MG63 (cell line): ENCODE measurements around the gene VMP1. TPM values are rescaled to one million over a fixed set of nuclear protein-coding genes. Genes with fewer than 3 reads are reported as not detected.
"Not testable (repeated sequence)": the region's sequence is repeated elsewhere in the genome, so short reads cannot be mapped to it uniquely, and the experiment has no call there.

Experiments used
- DNase-seq: peaks from one replicate; pipeline ENCODE4 v3.0.0-alpha.2; 2020
- H3K27me3 ChIP-seq: fragments of 250-450 bp; sonication (Bioruptor Pico); 2 replicates; pipeline ENCODE4 v1.5.1; 2020; ENCODE audit warnings: mild to moderate bottlenecking, moderate library complexity
- H3K36me3 ChIP-seq: fragments of 250-450 bp; sonication (Bioruptor Pico); 2 replicates; pipeline ENCODE4 v1.5.1; 2020; ENCODE audit warnings: mild to moderate bottlenecking, moderate library complexity
- H3K4me3 ChIP-seq: fragments of 250-450 bp; sonication (Bioruptor Pico); 2 replicates; pipeline ENCODE4 v1.5.1; 2020; ENCODE audit warnings: mild to moderate bottlenecking, moderate library complexity
- H3K9me3 ChIP-seq: fragments of 250-450 bp; sonication (Bioruptor Pico); 2 replicates; pipeline ENCODE4 v1.5.1; 2020; ENCODE audit warnings: mild to moderate bottlenecking, moderate library complexity
- total RNA-seq: library from RNA; depleted of rRNA; stranded (reverse); fragments of >200 nt; shearing (Covaris generic); gene quantifications from 2 replicates; pipeline ENCODE4 v1.2.3, GENCODE V29; 2014; ENCODE audit warnings: low replicate concordance

Gene VMP1
- total RNA-seq, 1 experiment from 2014 or later = 161 TPM

DNA sequence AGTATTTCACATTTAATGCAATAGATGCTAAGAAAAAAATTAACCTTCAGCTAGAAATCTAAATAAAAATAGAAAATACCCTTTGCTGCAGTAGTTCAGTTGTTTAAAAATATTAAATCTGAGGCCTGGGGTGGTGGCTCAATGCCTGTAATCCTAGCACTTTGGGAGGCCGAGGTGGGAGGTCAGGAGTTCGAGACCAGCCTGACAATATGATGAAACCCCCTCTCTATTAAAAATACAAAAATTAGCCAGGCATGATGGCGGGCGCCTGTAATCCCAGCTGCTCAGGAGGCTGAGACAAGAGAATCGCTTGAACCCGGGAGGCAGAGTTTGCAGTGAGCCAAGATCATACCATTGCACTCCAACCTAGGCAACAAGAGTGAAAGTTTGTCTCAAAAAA is 98.9 kb downstream of the VMP1 start:
- H3K36me3 ChIP-seq, H3K9me3 ChIP-seq, H3K27me3 ChIP-seq, H3K4me3 ChIP-seq, DNase-seq: not testable (repeated sequence)

DNA sequence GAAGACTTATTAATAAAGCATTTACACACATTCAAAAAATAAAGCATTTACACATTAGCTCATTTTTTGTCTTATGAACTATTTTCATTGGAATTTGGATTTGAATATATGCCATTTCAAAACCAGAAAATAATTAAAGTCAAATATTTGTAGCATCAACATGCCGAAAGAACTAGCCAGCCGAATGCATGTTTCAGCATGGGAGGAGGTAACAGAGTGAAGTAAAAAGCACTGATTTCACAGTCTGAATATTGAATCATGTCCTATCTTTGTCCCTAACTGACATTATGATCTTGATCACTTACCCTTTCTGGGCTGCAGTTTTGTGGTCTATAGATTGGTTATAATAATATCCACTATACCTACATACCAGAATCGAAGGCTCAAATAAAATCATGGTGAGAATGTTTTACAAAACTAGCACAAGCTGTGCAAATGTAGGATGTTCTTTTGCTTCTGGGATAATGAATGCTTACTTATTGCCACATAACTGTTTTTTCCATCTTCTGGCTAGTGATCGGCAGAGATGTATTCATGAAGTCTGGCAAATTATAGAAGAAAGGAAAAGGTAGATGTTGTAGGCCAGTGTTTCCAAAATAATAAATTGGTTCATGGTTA is 100.5 kb downstream of the VMP1 start:
- Histone ChIP-seq H3K9me3 (no peaks in the 10 kb centered on the region), H3K4me3 (no peak overlapping the region), H3K36me3 (peaks cover 23% of the 10 kb centered on the region), H3K27me3 (no peaks in the 10 kb centered on the region)
- peak; percentile 40 for DNase-seq

DNA sequence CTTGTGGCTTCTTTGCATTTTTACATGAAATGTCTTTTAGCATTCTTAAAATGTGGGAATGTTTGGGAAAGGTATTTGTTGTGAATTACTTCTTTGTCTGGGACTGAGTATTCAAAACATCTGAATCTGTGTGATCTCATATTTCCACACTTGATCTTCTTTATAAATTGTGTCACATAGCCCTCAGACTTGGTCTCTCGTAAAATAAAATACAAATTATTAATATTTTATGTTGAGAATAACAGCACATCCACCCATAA is 103.4 kb downstream of the VMP1 start:
- no peak for DNase-seq
- Histone ChIP-seq H3K27me3 (no peaks in the 10 kb centered on the region), H3K36me3 (peaks cover 33% of the 10 kb centered on the region)

DNA sequence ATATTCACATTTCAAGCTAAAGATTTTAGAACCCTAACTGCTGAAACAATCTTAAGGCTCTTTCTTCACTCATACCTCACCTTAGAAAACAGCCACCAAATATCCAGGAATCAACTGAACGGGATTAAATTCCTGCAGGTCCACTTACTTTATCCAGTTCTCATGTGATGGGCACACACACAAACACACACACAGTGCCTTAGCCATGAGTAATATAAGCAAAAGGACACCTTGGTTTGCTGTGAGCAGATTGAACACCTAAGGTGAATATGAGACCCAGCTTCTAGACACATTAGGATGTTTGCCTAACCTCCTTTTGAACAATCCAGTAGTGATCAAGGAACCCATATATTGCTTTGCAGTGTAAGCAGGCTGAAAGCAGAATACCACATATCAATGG is 103.8 kb downstream of the VMP1 start:
- Histone ChIP-seq H3K27me3 (no peaks in the 10 kb centered on the region), H3K4me3 (no peak overlapping the region), H3K9me3 (no peaks in the 10 kb centered on the region), H3K36me3 (peaks cover 33% of the 10 kb centered on the region)
- no peak for DNase-seq

More for the DNA sequence above, 103.4 kb downstream of the VMP1 start:
- no peaks in the 10 kb centered on the region for H3K9me3 ChIP-seq
- H3K4me3 ChIP-seq = no peak overlapping the region

DNA sequence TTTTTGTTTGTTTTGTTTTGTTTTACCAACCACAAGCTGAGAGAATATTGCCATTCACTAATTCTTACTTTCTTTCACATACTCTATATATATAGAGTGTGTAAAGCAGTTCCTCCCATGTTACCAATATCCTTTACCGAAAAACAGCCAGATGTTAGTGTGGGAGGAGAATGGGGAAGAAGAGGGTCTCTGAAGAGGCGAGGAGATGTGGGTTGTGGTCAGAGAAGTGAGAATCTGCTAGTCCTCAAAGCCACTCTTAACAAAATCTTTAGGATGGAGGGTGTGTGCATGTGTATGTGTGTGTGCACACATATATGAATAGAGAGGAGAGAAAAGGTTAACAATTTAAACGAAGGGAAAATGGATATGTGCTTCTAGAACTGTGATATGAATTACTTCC is 104.7 kb downstream of the VMP1 start:
- DNase-seq = no peak
- Histone ChIP-seq H3K9me3 (no peaks in the 10 kb centered on the region), H3K27me3 (no peaks in the 10 kb centered on the region), H3K4me3 (no peak overlapping the region), H3K36me3 (peaks cover 33% of the 10 kb centered on the region)

DNA sequence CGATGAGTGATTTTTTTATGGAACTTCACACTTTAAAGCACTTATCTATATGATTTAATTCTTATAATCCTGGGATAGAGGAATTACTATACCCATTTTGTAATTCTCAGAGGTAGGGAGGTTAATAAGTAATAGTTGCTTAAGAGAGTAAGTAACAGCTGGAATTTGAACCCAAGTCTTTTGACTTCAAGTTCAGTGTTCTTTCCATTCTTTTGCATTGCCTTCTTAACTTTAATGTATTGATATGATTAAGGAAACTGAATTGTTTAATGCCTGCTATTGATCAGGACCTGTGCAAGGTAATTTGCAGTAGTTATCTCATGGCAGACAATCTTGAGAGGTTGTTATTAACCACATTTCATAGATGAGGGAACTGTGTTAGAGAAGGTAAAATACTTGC is 106.8 kb downstream of the VMP1 start:
- no peaks in the 10 kb centered on the region for H3K27me3 ChIP-seq
- no peak overlapping the region for H3K4me3 ChIP-seq
- H3K9me3 ChIP-seq = no peaks in the 10 kb centered on the region
- peaks cover 41% of the 10 kb centered on the region for H3K36me3 ChIP-seq
- DNase-seq = no peak

DNA sequence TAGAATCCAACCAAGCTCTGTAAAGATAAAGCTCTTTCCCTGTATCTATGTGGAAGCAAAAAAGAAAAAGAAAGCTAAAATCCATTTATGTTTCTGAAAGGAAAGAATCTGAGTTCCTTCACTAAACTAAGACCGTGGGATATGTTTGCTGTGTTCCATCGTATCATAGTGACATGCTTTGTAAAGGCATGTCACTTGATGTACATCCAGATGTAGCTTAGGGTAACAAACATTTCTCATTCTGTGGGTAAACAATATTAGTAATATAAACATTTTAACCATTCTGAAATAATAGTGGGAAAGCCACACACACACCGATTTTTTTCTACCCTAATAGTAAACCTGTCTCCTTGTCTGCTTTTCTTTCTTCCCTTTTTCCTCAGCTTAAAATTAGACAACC is 107.2 kb downstream of the VMP1 start:
- Histone ChIP-seq H3K27me3 (no peaks in the 10 kb centered on the region), H3K4me3 (no peak overlapping the region), H3K36me3 (peaks cover 40% of the 10 kb centered on the region), H3K9me3 (no peaks in the 10 kb centered on the region)
- no peak for DNase-seq

DNA sequence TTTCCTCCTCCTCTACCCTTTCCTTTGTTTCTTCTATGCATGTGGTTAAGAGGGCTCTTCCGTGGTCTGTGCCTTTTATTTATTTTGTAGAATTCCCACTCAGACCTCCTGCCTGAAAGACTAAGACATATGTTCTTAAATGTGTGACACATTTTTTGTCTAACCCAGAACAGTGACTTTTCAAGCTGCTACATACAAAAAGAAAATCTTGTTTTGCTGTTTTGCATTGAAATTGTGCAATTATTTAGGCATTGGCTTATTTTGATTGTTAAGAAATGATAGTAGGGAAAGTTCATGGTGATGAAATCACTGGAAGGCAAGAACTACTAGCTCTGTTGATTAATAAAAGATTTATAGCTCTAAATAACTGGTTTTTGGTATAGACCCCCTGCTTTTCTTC is 108.5 kb downstream of the VMP1 start:
- Histone ChIP-seq H3K27me3 (no peaks in the 10 kb centered on the region), H3K4me3 (no peak overlapping the region), H3K36me3 (peaks cover 41% of the 10 kb centered on the region), H3K9me3 (no peaks in the 10 kb centered on the region)
- no peak for DNase-seq

DNA sequence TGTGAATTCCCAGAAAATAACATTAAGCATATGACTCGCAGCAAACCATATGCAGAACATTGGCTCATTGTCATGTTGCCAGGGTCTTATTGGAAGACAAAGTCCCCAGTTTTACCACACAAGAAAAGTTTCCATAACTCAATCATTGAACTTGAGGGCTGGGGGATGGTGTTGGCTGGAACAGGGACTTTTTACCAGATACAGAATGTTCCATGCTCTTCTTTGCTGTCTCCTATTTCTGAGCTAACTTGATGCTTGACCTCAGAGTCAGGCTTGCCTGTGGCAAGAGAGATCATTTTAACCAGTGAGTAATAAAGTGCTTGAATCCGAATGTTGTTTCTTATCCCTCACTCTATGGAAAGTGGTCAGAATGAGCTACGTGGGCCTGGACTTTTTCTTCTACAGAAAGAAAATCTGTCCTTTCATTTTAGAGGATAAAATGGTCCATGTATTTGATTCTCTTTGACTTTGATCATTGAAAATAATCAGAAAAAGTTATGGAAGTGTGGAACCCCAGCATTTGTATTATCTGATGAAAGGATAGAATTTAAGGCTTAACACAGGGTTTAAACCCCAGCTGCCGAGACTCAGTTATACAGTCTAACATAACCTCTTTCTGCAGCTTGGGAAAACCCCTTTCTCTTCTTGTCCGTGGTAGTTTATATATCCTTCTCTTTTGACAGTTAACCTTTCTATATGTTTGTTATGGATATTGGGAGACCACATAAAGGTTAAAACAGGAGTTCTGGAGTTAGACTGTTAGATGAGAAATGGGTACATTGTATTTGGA is 118.3 kb downstream of the VMP1 start:
- Histone ChIP-seq H3K36me3 (peaks cover 13% of the 10 kb centered on the region), H3K4me3 (no peak overlapping the region), H3K27me3 (no peaks in the 10 kb centered on the region), H3K9me3 (no peaks in the 10 kb centered on the region)
- DNase-seq = peak; percentile 47

DNA sequence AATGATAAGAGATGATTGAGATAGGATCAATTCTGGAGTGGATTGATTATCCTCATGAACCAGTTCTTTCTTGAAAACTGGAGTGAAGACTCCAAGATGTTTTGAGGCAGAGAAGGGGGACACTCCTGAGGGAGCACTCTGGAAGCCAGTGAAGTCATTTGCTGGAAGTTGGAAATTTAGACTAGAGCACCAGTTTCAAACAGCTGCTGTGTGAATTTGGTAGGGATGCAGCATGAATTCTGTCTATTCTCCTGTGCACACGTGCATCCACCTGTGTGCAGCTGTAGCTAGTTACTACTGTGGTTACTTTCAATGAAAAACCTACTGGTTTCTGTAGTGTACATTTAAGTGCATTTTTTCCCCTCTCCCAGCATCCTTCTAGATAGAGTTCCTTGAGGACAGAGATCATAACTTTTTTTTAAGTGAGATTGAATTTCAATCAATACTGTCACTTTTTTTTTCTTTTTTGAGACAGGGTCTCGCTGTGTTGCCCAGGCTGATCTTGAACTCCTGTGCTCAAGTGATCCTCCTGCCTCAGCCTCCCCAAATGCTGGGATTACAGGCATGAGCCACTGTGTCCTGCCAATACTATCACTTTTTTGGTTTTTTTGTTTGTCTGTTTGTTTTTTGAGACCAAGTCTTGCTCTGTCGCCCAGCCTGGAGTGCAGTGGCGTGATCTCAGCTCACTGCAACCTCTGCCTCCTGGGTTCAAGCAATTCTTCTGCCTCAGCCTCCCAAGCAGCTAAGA is 119.4 kb downstream of the VMP1 start:
- DNase-seq = no peak
- Histone ChIP-seq H3K4me3 (no peak overlapping the region), H3K36me3 (peaks cover 13% of the 10 kb centered on the region), H3K9me3 (no peaks in the 10 kb centered on the region), H3K27me3 (no peaks in the 10 kb centered on the region)

DNA sequence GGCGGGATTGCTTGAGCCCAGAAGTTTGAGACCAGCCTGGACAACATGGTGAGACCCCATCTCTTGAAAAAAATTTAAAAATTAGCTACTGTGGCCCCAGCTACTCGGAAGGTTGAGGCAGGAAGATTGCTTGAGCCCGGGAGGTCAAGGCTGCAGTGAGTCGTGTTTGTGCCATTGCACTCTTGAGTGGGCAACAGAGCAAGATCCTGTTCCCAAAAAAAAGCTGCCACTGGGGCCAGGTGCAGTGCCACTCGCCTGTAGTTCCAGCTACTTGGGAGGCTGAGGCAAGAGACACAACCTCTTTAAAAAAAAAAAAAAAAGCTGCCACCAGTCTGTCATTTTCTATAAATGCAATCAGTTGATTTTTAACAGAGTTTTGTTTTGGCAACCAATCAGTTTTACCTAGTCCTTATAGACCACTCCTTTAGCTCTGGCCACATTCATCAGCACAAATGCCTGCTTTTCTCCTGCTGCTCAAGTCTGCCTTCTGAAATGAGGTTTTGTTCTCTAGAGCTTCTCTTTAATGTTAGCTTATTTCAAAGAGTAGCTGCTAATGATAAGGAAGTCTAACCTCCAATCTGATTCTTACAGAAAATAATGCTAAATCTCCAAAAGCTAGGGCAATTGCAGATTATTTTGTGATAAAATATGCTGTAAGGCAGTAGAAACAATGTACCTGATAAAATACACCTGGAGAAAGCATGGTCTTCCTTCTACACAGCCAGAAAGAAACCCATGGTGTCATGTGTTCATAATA is 120.4 kb downstream of the VMP1 start:
- no peaks in the 10 kb centered on the region for H3K9me3 ChIP-seq
- H3K27me3 ChIP-seq = no peaks in the 10 kb centered on the region
- no peak for DNase-seq
- peaks cover 7% of the 10 kb centered on the region for H3K36me3 ChIP-seq
- no peak overlapping the region for H3K4me3 ChIP-seq

DNA sequence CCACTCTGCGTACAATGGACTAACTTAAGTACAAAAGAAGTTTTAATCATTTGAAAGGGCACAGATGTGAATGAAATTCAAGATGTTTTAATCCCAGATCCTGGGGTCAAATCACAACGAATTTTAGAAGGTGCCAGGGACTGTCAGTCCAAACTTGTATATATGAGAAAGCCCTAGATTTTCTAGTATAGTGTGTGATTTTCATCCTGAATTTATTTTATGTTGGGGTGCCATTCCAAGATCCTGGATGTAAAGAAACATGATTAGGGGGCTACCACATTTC is 121.0 kb downstream of the VMP1 start:
- H3K9me3 ChIP-seq = no peaks in the 10 kb centered on the region
- no peak for DNase-seq
- H3K36me3 ChIP-seq = peaks cover 5% of the 10 kb centered on the region
- no peaks in the 10 kb centered on the region for H3K27me3 ChIP-seq
- no peak overlapping the region for H3K4me3 ChIP-seq

DNA sequence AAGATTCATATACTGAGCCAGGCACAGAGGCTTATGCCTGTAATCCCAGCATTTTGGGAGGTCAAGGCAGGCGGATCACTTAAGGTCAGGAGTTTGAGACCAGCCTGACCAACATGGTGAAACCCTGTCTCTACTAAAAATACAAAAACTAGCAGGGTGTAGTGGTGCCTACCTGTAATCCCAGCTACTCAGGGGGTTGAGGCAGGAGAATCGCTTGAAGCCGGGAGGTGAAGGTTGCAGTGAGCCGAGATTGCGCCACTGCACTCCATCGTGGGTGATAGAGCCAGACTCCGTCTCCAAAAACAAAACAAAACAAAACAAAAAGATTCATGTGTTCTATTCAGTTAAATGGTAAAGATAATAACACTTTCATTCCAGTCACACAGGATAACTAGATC is 121.4 kb downstream of the VMP1 start:
- H3K9me3 ChIP-seq, H3K4me3 ChIP-seq, H3K36me3 ChIP-seq, DNase-seq, H3K27me3 ChIP-seq: not testable (repeated sequence)

DNA sequence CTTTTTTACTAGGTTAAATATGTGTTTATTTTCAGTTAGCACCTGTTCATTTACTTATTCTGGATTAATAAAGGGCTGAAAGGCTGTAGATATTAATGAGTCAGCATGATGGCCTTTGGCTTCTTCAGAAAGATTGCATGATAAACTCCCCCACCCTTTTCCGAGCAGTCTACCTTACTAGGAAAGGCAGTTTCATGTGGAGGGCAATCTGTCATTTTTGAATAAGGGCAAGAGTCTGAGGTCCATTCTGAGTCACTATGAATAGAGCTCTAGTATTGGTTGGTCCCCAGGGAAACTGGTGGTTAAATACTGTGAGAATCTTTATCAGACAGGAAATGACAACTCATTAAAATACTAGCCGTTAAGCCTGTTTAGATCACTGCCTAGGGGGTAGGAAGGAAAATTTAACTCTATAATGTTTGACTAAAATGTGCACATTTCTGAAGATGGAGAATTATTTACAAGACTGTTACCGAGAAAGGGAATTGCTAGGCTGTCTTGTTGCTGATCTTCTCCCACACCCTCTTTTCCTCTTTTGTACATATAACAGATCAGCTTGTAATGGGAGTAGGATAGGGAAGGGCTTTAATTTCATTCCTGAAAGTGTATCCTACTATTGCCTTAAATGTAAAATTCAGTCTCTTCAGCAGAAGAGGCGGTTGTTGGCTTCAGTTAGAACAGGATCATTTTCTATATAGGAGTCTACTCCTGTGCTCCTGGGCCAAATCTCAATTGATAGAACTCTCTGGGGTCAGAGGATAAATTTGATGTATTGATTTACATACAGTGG is 122.0 kb downstream of the VMP1 start:
- H3K9me3 ChIP-seq = no peaks in the 10 kb centered on the region
- peak overlapping the region; percentile 2; the same call in 1 of the 2 replicates for H3K4me3 ChIP-seq
- H3K27me3 ChIP-seq = no peaks in the 10 kb centered on the region
- peak; percentile 45 for DNase-seq
- peaks cover 5% of the 10 kb centered on the region for H3K36me3 ChIP-seq

DNA sequence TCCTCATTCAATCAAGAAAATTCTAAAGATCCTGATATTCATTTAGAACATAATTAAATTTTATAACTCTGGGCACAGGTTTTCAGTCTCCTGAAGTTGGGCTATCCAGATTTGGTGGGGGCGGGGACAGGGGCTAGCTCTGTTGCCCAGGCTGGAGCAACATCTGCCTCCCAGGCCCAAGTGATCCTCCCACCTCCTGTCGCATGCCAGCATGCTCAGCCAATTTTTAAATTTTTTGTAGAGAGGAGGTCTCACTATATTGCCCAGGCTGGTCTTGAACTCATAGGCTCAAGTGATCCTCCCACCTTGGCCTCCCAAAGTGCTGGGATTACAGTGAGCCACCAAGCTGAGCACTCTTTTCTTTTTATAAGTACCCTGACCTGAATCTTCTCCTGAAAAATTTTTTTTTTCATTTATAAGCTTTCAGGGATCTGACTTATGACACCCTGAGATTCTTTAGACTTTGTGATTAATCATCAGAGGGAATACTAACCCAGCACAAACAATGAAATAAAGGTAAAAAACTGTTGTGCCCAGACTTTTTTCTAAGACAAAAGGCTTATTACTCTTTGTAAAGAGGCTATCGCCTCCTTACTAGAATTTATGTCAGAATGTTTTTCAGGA is 122.7 kb downstream of the VMP1 start:
- Histone ChIP-seq H3K4me3 (no peak overlapping the region), H3K27me3 (no peaks in the 10 kb centered on the region), H3K36me3 (peaks cover 5% of the 10 kb centered on the region), H3K9me3 (no peaks in the 10 kb centered on the region)
- peak; percentile 75 for DNase-seq

DNA sequence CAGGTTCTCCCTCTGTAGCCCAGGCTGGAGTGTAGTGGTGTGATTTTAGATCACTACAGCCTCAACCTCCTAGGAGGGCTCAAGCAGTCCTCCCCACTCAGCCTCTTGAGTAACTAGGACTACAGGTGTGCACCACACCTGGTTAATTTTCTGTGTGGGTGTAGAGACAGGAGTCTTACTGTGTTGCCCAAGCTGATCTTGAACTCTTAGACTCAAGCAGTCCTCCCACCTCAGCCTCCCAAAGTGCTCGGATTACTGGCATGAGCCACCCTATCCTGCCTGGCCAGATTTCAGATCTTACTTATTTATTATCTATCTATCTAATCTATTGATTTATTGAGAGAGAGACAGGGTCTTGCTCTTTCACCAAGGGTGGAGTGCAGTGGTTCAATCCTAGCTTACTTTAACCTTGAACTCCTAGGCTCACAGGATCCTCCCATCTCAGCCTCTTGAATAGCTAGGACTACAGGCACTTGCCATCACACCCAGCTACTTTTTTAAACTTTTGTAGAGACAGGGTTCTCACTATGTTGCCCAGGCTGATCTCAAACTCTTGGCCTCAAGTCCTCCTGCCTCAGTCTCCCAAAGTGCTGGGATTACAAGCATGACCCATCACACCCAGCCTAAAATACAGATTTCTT is 123.5 kb downstream of the VMP1 start:
- DNase-seq = no peak
- Histone ChIP-seq H3K9me3 (no peaks in the 10 kb centered on the region), H3K36me3 (peaks cover 5% of the 10 kb centered on the region), H3K4me3 (no peak overlapping the region), H3K27me3 (no peaks in the 10 kb centered on the region)
